ENCODE results near the gene CRKL.

CRKL gene

DNA sequence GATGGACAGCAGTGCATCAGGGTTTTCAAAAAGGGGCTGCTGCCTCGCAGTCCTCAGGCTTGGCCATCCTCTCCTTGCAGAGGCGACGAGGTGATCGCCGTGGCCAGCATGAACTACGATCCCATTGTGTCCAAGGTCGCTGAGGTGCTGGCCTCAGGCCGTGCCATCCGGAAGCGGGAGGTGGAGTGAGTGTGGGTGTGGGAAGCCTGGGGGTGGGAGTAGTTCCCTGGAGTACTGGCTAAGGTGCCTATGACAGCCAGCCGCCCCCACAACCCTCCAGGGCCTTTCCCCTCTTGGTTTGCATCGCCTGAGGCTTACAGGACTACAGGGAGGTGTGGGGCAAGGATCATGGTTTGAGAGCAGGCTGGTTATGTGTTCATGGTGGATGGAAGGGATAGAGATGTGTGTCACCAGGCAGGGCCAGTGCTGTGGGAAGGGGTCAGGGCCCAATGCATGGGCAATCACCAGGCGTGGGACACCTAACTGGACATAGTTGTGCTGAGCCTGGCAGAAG is 62.8 kb downstream of the CRKL start:
- DNase-seq (ENCODE audit: low spot score), result no peak
- TF ChIP-seq, protein P1, sequence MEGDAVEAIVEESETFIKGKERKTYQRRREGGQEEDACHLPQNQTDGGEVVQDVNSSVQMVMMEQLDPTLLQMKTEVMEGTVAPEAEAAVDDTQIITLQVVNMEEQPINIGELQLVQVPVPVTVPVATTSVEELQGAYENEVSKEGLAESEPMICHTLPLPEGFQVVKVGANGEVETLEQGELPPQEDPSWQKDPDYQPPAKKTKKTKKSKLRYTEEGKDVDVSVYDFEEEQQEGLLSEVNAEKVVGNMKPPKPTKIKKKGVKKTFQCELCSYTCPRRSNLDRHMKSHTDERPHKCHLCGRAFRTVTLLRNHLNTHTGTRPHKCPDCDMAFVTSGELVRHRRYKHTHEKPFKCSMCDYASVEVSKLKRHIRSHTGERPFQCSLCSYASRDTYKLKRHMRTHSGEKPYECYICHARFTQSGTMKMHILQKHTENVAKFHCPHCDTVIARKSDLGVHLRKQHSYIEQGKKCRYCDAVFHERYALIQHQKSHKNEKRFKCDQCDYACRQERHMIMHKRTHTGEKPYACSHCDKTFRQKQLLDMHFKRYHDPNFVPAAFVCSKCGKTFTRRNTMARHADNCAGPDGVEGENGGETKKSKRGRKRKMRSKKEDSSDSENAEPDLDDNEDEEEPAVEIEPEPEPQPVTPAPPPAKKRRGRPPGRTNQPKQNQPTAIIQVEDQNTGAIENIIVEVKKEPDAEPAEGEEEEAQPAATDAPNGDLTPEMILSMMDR (IDR thresholded peaks at IDR 0.05; ENCODE audit: extremely low read depth, missing control alignments), result no peak

DNA sequence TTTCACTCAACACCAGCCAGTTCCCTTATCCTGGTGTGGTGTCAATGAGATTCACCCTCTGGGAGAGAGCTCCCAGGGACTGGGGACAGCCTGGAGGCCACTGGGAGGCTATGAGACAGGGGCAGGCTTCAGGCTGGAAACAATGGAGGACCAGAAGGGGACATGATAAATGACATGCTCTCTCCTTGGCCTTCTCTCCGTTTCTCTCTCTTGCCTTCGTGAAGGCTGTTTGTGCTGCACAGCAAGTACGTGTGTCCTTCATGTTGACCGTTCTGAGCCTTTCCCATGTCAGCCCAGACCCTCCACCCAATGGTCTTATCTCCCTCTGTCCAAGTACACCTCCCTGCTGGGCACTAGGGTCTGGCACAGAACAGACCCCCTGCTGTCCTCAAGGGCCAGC is 63.3 kb downstream of the CRKL start:
- TF ChIP-seq, protein P1 (IDR thresholded peaks at IDR 0.05; ENCODE audit: extremely low read depth, missing control alignments), result no peak
- no peak for DNase-seq (ENCODE audit: low spot score)

- no peak for DNase-seq (ENCODE audit: low spot score)
- TF ChIP-seq, protein P1 (IDR thresholded peaks at IDR 0.05; ENCODE audit: extremely low read depth, missing control alignments), result no peak
Observed at GRCh38 chr22:20980938-20981722, 63.9 kb downstream of the CRKL start.

- TF ChIP-seq, protein P1 (IDR thresholded peaks at IDR 0.05; ENCODE audit: extremely low read depth, missing control alignments), result peak; percentile 76
- DNase-seq (ENCODE audit: low spot score), result peak; percentile 94
Observed at GRCh38 chr22:20981787-20982562, 64.8 kb downstream of the CRKL start, which contains the start of gene LZTR1. Gene LZTR1 (plus strand): TSS chr22:20982297. CDS start chr22:20982372, 75 bp downstream.

DNA sequence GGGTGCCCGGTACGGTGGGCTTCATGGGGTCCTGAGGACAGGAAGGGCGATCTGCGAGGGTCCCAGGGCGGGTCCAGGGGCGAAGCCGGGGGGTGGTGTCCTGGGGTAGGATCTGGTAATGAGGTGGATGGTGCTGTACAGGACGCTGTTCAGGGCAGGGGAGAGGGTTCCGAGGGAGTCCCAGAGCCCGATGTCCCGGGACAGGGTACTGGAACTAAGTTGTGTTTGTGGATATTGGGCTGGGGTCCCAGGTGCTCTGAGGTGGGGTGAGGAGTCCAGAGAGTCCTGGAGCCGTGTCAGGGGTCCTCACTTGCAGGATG is 65.3 kb downstream of the CRKL start:
- TF ChIP-seq, protein P1 (IDR thresholded peaks at IDR 0.05; ENCODE audit: extremely low read depth, missing control alignments), result no peak
- DNase-seq (ENCODE audit: low spot score), result no peak

DNA sequence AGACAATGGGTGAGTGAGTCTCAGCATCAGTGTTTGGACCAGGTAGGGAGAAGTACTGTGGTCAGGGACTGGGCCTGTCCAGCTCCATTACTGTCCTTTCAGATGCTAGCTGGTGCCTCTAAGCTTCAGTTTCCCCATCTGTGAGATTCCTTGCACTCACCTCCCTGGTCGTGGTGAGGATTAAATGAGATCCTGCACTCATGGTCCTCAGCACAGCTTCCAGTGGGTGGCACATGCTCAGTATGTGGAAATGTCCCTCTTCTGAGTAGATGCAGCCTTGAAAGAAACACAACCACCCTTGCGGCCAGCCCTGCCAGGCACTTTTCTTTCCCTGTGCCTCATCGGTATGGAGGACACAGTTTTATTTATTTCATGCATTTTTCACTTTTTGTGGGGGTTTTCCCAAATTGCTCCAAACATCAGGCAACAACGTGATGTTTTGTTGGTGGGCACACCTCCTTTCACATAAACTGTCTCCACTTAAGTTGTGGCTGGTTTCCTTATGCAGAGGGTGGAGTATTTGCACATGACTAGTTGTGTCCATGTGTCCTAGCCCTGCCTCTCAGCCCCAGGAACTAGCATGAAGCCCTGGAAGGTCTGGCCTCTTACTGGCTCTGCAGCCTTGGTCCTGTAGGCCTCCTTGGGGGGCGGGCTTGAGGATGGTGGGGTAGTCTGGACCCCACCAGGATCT is 66.0 kb downstream of the CRKL start:
- TF ChIP-seq, protein P1 (IDR thresholded peaks at IDR 0.05; ENCODE audit: extremely low read depth, missing control alignments), result no peak
- no peak for DNase-seq (ENCODE audit: low spot score)

Measured in GM20000 (cell line).